Middle frontal gyrus (tissue), 1 donor: ENCODE results near the gene CDC20.

ENCODE experiments used
- DNase-seq: peaks from one replicate; pipeline ENCODE4 v3.0.0-alpha.2; 2015; ENCODE audit warnings: low spot score; ENCODE audit errors: extremely low spot score

Gene CDC20

DNA sequence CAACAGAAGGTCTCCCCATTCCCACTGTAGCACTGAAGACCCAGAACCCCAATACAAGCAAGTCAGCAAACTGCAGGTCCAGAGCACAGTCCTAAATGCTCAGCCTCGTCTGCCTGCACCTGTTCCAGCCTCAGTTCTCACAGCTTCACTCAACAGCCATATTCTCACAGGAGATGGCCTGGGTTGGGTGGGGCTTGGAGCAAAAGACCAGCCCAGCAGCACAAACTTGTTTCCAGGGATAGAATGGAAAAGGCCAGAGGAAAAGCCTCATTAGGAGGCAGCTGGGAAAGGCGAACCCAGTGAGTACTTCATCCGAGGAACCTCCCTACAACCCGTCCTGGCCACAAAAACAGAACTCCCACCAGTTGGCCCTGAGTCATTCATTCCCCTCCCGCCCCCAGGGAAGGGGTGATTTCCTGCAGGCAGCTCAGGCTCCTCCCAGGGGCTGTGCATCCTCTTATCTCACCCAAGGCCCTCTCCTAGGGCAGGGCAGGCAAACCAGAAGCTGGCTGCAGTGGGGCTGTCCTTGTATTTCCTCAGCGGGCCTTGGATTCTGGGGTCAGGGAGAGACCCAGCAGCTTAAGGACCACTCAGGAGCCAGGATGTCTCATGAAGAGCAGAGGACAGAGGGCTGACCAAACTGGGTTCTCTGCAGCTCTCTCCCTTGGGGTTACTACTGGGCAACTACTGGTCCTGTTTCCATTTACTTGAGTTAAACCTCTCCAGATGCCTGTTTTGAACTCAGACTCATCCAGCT lies 28.6 kb upstream of the CDC20 start:
- DNase-seq, result no peak

DNA sequence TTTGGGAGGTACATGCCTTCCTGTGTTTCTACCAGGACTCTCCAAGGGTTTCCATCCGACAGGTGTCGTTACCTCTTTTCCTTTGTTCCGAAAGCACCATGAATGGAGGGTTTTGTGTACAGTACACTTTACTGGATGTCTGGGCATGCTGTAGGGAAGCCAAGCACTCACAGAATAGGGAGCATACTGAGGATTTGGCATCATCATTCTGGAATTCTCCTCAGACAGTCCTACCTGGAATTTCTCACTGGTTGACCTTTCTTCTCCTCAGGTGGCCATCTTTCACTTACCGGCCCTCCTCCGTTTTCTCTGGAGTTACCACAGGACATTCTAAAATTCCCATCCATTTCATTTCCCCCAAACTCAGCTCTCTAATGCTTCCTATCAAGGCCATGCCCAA lies 27.1 kb upstream of the CDC20 start:
- no peak for DNase-seq

DNA sequence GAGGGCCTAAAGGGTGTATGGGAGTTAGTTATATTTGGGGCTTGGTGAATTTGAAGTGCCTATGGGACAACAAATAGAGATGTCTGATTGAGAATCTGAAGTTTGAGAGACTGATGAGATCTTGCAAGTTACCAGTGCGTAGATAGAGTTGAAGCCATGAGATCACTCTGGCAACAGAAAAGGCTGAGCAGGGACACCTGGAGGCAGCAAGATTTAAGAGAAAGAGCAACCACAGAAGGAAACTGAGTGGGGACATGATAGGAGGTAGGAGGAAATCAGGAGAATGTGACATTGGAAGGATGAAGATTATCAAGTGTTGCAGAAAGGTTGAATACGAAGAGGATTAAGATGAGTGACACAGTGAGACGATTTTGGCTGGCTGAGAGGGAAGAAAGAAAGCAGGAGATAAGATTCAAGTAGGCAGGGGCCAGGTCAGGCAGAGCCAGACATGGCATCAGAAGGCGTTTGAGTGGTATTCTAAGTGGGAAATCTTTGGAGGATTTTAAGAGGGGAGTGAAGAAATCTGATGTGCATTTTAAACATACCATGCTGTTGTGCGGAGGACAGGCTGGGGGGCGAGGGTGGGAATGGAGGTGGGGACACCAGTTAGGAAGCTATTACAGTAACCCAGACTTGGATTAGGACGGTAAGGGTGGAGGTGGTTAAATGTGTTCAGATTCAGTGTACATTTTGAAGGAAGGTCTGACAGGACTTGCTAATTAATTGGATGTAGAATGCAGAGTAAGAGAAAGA lies 24.2 kb upstream of the CDC20 start:
- DNase-seq, result no peak

DNA sequence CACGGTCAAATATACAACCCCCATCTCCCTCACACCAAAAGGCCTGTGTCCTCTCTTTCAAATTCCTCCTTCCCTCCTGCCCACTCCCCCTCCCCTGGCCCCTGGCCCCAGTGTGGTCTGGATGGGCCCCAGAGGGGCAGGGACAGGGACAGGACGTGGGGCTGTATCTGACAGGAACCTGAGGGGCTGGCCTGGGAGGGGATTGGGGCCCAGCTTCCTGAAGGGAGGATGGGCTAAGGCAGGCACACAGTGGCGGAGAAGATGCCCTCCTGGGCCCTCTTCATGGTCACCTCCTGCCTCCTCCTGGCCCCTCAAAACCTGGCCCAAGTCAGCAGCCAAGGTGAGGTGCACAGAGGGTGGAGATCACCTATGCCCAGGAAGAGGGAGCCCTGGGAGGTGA lies 21.2 kb upstream of the CDC20 start, which contains the start of gene MPL:
Gene MPL, plus strand, starts transcription at position 231 of the 400 bp plus-strand sequence. Its CDS starts 31 bp downstream, at position 262.
- no peak for DNase-seq

DNA sequence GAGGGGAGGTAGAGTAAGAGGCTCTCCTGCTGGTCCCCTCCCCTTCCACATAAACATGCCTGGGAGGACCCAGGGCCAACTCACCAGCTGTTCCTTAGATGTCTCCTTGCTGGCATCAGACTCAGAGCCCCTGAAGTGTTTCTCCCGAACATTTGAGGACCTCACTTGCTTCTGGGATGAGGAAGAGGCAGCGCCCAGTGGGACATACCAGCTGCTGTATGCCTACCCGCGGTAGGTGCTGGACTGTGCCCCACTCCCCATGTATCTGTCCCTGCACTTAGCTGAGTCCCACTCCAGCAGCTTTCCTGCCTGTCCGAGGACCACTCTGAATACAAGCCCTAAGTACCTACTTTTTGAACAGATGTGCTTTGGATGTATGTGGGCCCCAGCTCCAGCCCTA lies 20.8 kb upstream of the CDC20 start:
- no peak for DNase-seq

DNA sequence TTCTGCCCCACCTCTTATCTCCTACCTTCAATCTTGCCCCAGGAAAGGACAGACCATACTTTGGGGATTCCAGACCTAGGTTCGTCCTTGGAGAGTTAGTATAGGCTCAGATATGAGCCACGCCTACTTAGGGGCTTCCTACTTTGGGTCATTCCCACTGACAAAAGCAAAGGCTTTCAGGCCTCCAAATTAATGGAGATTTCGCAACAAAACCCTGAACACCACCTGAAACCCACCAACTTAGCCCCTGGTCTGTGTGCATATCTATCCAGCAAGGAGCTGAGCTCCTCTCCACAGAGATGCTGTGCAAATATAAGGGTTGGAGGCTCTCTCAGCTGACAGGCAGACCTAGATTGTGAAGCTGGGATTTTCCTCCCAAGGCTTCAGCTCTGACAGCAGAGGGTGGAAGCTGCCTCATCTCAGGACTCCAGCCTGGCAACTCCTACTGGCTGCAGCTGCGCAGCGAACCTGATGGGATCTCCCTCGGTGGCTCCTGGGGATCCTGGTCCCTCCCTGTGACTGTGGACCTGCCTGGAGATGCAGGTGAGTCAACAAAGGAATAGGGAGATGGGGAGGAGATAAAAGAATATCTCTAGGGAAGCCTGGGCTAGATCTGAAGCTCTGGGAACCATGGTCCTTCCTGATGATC lies 19.1 kb upstream of the CDC20 start:
- no peak for DNase-seq

DNA sequence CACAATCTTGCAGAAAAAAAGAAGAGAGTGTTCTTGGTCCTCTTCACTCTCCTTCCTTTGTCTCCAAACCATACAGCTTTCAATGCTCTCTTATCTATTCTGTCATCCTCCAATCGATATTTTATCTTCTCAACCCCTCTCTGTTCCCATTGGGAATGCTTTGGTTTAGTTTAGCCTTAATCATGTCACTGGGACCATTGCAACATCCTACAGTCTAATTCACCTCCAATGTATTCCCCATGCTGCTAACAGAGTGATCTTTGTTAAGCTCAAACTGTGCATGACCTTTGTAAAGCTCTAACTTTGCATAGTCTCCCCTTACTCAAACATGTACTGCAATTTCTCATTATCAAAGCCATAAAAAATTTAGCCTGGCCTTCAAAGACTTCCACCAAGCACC lies 18.2 kb upstream of the CDC20 start:
- no peak for DNase-seq

DNA sequence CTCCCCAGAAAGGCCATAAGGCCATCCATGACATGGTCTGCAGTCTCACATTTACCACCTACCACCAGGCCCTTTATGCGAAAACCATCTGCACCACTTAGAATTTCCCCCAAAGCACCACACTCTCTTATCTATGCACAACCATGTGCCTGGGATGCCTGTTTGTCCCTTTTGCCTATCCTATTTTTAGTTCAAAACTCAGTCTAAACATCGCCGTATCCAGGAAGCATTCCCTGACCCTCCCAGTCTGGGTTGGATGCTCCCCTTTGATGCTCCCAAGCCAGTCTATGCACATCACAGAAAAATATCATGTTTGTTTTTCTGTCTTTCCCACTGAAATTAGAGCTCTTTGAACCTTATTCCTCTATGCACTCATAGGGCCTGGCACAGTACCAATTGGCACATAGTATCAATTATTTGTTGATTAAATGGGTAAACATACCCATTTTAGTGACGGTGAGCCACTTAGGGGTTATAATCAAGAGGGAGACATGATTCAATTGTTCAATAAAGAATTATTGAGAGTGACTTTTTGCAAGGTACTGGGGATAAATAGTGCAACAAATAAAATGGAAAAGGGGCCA lies 14.4 kb upstream of the CDC20 start:
- DNase-seq, result no peak

DNA sequence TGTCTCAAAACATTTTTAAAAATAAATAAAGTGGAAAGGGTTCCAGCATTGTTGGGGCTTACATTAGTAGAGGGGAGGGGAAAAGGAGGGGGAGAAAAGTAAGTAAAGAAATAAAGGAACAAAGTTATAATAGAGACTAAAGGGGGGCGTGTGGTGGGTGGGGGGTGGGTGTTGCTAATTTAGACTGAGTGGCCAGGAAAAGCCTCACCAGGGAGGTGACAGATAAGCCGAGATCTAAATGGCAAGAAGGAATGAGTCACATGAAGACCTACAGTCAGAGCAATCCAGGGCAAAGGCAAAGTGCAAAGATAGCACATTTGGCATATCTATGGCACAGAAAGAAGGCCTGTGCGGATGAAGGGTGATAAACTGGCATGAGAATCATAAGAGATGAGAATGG lies 13.7 kb upstream of the CDC20 start:
- no peak for DNase-seq

DNA sequence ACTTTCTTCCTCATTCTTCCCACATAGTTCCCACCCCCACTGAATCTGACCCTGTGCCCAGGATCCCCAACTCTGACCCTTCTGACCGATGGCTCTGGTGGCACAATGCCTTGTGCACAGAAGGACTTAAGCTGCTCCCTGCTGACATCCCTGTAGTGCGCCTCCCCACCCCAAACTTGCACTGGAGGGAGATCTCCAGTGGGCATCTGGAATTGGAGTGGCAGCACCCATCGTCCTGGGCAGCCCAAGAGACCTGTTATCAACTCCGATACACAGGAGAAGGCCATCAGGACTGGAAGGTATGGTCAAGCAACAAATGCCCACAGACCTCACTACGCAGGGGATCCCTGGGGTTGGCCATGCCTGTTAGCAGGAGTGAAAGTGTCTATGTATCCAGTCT lies 12.1 kb upstream of the CDC20 start:
- DNase-seq, result no peak

DNA sequence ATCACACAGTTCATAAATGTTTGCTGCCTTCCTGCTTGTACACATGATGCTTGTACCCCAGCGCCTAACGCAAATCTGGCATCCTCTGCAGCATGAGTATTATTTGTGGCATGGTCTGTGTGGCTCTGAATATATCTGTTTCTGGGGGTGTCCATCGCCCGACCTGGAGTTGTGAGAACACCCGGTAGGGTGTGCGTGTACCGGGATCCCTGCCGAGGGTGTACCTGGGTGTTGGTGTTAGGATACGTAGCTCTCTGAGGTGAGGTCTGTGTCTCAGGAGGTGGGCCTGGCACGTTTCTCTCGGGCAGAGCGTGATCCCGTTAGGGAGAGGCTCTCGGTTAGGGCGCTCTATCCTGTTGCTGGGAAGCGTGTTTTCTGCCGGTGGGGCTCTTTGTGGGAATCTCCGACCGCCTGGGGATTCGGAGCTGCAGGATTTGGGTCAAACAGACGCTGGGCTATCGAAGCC lies 10.4 kb upstream of the CDC20 start:
- no peak for DNase-seq

DNA sequence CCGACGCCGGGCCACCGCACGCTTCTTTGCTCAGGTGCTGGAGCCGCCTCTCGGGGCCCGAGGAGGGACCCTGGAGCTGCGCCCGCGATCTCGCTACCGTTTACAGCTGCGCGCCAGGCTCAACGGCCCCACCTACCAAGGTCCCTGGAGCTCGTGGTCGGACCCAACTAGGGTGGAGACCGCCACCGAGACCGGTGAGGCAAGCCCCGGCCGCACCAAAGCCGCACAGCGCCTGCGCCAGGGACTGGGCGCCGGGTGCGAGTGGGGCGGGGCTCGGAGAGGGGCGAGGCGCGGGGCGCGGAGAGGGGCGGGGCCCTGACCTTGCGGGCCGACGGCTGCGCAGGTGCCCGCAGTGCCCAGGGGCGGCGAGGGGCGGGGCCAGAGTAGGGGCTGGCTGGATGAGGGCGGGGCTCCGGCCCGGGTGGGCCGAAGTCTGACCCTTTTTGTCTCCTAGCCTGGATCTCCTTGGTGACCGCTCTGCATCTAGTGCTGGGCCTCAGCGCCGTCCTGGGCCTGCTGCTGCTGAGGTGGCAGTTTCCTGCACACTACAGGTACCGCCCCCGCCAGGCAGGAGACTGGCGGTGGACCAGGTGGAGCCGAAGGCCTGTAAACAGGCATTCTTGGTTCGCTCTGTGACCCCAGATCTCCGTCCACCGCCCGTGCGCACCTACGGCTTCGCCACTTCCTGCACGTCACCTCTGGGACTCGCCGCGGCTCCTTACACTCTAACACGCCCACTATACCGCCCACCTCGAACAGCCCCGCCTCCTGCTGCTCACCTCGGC lies 9.8 kb upstream of the CDC20 start:
- no peak for DNase-seq

DNA sequence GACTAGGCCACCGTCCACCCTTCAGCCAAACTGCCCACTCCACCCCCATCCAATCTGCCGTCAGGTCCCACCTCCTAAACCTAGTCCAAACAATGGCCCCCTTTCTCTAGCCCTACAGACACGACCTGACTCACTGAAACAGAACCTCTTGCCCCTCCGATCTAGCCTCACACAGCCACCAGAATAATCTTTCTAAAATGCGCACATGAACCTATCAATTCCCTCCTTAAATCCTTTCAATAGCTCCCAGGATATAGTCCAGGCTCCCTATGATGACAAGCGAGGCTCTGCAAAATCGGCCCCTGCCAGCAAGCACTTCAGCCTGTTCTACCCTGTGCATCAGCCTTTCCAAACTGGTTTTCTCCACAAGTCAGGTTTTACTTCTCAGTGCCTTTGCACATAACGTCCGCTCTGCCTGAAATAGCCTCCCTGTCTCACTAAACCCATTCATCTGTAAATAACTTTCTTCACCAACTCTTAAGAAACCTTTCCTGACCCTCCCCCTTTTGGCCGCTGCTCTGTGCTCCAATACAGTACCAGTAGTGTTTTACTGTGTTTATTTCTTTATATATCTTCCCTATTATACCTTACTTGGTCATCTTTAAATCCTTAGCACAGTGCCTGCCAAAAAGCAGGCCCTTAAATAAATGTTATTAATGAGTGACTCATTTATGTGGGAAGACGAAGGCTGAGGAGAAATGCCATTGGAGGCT lies 9.0 kb upstream of the CDC20 start:
- no peak for DNase-seq

DNA sequence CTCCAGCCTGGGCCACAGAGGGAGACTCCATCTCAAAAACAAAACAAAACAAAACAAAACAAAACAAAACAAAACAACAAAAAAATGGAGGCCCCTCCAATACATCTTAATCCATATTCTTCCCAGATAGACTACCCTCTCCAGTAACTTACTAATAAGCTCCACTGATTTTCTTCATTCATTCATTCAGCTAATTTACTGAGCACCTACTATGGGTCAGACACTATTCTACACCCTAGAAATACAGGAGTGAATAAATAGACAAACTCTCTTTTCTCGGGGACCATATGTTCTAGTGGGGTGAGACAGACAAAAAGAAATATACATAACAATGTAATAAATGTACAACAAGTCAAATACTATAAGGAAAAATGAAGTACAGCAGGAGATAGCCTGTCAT lies 7.8 kb upstream of the CDC20 start:
- DNase-seq, result no peak

DNA sequence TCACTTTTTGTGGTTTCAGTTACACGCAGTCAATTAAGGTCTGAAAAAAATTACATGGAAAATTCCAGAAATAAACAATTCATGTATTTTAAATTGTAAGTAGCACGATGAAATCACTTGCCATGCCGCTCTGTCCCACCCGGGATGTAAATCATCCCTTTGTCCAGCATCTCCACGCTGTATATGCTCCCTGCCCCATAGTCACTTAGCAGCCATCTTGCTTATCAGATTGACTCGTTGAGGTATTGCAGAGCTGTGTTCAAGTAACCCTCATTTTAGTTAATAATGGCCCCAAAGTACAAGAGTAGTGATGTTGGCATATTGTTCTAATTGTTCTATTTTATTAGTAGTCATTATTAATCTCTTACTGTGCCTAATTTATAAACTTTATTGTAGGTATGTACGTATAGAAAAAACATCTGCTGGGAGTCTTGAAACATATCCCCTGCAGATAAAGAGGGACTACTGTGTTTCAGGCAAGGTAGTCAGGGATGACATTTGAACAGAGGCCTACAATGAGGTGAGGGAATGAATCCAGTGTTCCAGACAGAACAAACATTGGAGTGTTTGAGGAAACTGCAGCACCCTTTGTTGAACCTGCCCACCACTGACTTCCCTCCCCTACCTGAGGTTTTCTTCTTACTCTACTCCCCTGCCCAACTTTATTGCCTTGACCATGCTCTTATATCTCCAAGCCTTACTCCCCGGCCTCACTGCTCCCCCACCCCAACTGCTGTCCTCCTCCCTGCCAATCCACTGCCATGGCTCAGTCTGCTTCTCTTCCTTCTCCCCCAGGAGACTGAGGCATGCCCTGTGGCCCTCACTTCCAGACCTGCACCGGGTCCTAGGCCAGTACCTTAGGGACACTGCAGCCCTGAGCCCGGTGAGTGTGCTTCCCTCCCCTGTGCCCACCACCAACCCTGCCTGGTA lies 7.1 kb upstream of the CDC20 start:
- no peak for DNase-seq

DNA sequence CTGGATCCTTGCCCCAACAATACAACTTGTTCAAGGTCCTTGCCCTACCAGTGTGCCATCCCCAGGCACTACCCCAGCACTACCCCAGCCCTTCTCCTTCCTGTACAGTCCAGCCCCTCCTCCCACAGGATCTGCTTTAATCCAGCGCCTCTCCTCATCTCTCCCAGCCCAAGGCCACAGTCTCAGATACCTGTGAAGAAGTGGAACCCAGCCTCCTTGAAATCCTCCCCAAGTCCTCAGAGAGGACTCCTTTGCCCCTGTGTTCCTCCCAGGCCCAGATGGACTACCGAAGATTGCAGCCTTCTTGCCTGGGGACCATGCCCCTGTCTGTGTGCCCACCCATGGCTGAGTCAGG lies 6.5 kb upstream of the CDC20 start:
- DNase-seq, result no peak

DNA sequence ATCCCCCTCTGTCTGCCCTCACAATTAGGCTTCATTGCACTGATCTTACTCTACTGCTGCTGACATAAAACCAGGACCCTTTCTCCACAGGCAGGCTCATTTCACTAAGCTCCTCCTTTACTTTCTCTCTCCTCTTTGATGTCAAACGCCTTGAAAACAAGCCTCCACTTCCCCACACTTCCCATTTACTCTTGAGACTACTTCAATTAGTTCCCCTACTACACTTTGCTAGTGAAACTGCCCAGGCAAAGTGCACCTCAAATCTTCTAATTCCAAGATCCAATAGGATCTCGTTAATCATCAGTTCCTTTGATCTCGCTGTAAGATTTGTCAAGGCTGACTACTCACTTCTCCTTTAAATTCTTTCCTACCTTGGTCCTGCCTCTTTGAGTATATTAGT lies 5.9 kb upstream of the CDC20 start:
- no peak for DNase-seq

DNA sequence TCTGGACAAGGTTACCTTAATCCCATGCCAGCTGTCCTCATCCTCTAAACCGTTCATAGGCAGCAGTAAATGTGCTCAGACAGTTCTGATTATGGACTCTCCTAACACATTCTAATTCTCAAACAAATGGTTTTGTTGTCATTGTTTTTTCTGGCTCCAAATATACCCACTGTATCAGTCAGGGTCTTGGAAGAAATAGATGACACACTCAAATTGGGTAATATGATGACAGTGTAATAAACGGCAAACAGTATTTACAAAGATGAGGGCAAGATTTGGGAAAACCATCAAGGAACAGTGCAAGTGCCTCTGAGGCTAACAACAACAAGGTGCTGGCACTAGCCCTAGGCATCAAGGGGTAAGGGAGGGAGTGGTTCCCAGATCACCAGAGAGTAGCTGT lies 4.3 kb upstream of the CDC20 start:
- DNase-seq, result no peak

DNA sequence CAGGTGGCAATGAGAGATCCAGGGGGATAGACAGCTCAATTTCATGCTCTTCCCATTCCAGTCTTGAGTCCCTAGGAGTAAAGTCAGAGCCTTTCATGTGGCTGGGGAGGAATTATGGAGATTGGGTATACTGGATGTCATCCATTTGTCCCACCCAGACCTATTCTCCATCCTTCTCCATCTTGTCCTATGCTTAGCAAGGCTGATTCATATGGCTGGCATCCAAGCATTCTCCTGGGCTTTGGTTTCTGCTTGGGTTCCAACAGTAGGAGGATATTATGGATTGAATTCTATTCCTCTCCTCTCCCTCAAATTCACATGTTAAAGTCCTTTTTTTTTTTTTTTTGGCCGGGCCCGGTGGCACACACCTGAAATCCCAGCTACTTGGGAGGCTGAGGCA lies 3.8 kb upstream of the CDC20 start:
- DNase-seq, result no peak

DNA sequence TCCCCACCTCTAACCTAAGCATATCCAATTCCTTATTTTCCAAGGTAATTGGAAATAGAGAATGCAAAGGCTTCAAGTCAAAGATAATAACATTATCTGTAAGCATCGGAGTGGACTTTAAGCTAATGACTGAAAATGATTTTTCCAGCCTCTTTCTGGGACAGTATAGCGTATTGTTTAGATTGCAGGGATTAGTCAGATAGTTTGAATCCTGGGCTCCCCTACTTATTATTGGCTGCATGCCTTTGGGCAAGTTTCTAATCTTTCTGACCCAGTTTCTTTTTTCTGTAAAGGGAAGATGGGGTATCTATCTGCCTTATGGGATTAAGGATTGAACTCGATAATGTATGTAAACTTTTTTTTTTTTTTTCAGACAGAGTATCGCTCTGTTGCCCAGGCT lies 1.5 kb upstream of the CDC20 start:
- no peak for DNase-seq
